ENCODE data around the gene FREY1. TPM values are rescaled to one million over a fixed set of nuclear protein-coding genes. Genes with fewer than 3 reads are reported as not detected.

The FREY1 gene
- total and polyA plus RNA-seq, 2 donors (not counting 1 experiment from before 2014, with no cell fraction given) = 0.83 TPM; not detected in 1

DNA sequence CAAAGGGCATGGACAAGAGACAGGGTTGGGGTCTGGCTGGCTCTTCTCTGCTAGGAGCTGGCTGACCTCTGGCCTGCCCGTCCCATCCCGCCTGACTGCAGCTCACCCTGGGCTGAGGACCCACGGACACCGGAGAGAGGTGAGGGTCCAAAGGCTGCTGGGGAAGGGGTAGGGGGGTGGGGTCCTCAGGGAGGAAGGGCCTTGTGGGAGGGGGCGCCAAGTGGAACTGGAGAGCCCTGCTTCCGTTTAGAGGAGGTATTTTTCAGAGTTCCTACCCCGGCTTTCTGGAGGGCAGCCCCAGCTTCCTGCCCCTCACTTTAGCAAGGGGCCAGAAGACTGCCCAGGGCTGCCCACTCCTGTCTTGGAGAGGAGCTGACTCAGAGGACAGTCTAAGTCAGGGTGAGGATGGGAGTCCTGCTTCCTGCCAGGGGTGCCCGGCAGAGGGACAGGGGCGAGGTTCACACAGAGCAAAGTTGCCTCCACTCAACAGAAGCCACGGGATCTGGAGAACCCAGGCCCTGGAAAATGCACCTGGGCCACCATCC is 22.5 kb upstream of the FREY1 start:
- no peak overlapping the region for H3K4me2 ChIP-seq (ENCODE audit: extremely low read depth, insufficient read depth, low read length)
- DNase-seq (ENCODE audit: low read depth in 2 of 2) = no peak
- no peaks in the 10 kb centered on the region for H3K4me1 ChIP-seq (ENCODE audit: control insufficient read depth, extremely low read depth, insufficient read depth, low read length)
- TF ChIP-seq, protein P1, sequence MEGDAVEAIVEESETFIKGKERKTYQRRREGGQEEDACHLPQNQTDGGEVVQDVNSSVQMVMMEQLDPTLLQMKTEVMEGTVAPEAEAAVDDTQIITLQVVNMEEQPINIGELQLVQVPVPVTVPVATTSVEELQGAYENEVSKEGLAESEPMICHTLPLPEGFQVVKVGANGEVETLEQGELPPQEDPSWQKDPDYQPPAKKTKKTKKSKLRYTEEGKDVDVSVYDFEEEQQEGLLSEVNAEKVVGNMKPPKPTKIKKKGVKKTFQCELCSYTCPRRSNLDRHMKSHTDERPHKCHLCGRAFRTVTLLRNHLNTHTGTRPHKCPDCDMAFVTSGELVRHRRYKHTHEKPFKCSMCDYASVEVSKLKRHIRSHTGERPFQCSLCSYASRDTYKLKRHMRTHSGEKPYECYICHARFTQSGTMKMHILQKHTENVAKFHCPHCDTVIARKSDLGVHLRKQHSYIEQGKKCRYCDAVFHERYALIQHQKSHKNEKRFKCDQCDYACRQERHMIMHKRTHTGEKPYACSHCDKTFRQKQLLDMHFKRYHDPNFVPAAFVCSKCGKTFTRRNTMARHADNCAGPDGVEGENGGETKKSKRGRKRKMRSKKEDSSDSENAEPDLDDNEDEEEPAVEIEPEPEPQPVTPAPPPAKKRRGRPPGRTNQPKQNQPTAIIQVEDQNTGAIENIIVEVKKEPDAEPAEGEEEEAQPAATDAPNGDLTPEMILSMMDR (conservative IDR thresholded peaks at IDR 0.05 in 1 of 2, IDR thresholded peaks at IDR 0.05 in 1 of 2; ENCODE audit: low read depth in 1 of 2, low read length in 2 of 2) = no peak
- TF ChIP-seq EZH2 (IDR thresholded peaks at IDR 0.05; ENCODE audit: low read length, missing control alignments) = no peak
- H3K4me3 ChIP-seq (replicated peaks in 1 of 4; ENCODE audit: control extremely low read depth in 1 of 4, insufficient read depth in 1 of 4, low read depth in 3 of 4, low read length in 4 of 4) = no peak overlapping the region
- peaks cover 8% of the 10 kb centered on the region for H3K27me3 ChIP-seq (ENCODE audit: control insufficient read depth, insufficient read depth, low read length)
- H3K27ac ChIP-seq (ENCODE audit: insufficient read depth, low read length) = no peak overlapping the region
- H3K9ac ChIP-seq (ENCODE audit: insufficient read depth, low read length) = no peak overlapping the region
- H4K20me1 ChIP-seq (ENCODE audit: control insufficient read depth, extremely low read depth, insufficient read depth, low read length) = no peaks in the 10 kb centered on the region
- peaks cover 2% of the 10 kb centered on the region for H3K36me3 ChIP-seq (ENCODE audit: control insufficient read depth, insufficient read depth, low read length)
- H2AFZ ChIP-seq (ENCODE audit: low read length) = no peak overlapping the region
- no peaks in the 10 kb centered on the region for H3K9me3 ChIP-seq (ENCODE audit: control insufficient read depth, insufficient read depth, low read depth, low read length)
- H3K79me2 ChIP-seq (ENCODE audit: control insufficient read depth, insufficient read depth, low read length) = no peaks in the 10 kb centered on the region

DNA sequence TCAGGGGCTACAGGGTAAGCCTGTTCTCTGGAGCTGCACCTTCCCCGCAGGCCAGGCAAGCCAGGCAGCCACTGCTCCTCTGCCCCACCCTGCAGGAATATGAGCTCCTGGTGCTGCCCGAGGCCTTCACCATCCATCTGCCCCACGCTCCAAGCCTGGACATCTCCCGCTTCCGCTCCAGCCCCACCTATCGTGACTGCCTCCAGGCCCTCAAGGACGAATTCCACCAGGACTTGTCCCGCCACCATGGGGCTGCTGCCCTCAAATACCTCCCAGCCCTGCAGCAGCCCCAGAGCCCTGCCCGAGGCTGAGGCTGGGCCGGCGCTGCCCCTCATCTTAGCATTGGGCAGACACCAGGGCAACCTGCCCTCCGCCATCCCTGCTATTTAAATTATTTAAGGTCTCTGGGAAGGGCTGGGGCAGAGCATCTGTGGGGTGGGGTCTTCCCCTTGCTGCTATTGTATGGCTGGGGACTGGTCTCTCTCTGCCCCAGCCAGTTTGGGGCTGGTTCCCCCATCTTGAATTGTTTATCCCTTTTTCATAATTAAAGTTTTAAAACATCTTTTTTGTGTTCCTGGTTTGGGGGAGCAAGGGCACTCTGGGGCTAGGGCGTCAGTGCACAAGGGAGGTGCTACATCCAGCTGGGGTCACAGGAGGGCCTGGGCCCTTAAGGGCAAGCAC is 21.6 kb upstream of the FREY1 start:
- Histone ChIP-seq H4K20me1 (ENCODE audit: control insufficient read depth, extremely low read depth, insufficient read depth, low read length) (no peaks in the 10 kb centered on the region), H3K79me2 (ENCODE audit: control insufficient read depth, insufficient read depth, low read length) (no peaks in the 10 kb centered on the region), H3K4me1 (ENCODE audit: control insufficient read depth, extremely low read depth, insufficient read depth, low read length) (no peaks in the 10 kb centered on the region), H2AFZ (ENCODE audit: low read length) (no peak overlapping the region), H3K4me3 (replicated peaks in 1 of 4; ENCODE audit: control extremely low read depth in 1 of 4, insufficient read depth in 1 of 4, low read depth in 3 of 4, low read length in 4 of 4) (no peak overlapping the region), H3K27ac (ENCODE audit: insufficient read depth, low read length) (no peak overlapping the region), H3K27me3 (ENCODE audit: control insufficient read depth, insufficient read depth, low read length) (peaks cover 8% of the 10 kb centered on the region), H3K9ac (ENCODE audit: insufficient read depth, low read length) (no peak overlapping the region), H3K4me2 (ENCODE audit: extremely low read depth, insufficient read depth, low read length) (no peak overlapping the region), H3K36me3 (ENCODE audit: control insufficient read depth, insufficient read depth, low read length) (peaks cover 2% of the 10 kb centered on the region), H3K9me3 (ENCODE audit: control insufficient read depth, insufficient read depth, low read depth, low read length) (no peaks in the 10 kb centered on the region)
- TF ChIP-seq EZH2 (IDR thresholded peaks at IDR 0.05; ENCODE audit: low read length, missing control alignments) = no peak
- TF ChIP-seq, protein P1 (conservative IDR thresholded peaks at IDR 0.05 in 1 of 2, IDR thresholded peaks at IDR 0.05 in 1 of 2; ENCODE audit: low read depth in 1 of 2, low read length in 2 of 2) = no peak
- no peak for DNase-seq (ENCODE audit: low read depth in 2 of 2)

DNA sequence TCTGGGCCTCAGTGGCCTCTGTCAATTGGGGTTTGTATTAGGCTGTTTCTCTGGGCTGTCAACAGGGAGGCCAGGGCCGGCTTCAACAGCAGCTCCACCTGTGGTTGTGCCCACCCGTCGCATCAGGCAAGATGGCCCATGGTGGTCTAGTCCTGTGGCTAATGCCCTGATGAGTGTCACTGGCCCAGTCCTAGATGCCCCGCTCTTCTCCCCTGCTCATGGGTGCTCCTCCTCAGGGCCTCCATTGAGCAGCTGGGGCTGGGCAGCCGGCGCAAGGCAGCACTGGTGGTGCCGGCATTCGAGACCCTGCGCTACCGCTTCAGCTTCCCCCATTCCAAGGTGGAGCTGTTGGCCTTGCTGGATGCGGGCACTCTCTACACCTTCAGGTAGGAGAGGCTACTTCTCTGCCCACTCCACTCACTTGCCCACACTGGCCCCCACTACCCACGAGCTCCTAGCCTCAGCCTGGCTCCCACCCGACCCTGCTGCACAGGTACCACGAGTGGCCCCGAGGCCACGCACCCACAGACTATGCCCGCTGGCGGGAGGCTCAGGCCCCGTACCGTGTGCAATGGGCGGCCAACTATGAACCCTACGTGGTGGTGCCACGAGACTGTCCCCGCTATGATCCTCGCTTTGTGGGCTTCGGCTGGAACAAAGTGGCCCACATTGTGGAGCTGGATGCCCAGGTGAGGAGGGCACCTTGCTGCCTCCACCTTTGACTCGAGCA is 20.8 kb upstream of the FREY1 start:
- no peak overlapping the region for H3K4me3 ChIP-seq (replicated peaks in 1 of 4; ENCODE audit: control extremely low read depth in 1 of 4, insufficient read depth in 1 of 4, low read depth in 3 of 4, low read length in 4 of 4)
- H3K27ac ChIP-seq (ENCODE audit: insufficient read depth, low read length) = no peak overlapping the region
- H3K9ac ChIP-seq (ENCODE audit: insufficient read depth, low read length) = no peak overlapping the region
- H2AFZ ChIP-seq (ENCODE audit: low read length) = no peak overlapping the region
- H3K4me2 ChIP-seq (ENCODE audit: extremely low read depth, insufficient read depth, low read length) = no peak overlapping the region
- no peaks in the 10 kb centered on the region for H4K20me1 ChIP-seq (ENCODE audit: control insufficient read depth, extremely low read depth, insufficient read depth, low read length)
- H3K79me2 ChIP-seq (ENCODE audit: control insufficient read depth, insufficient read depth, low read length) = no peaks in the 10 kb centered on the region
- DNase-seq (ENCODE audit: low read depth in 2 of 2) = no peak
- no peaks in the 10 kb centered on the region for H3K9me3 ChIP-seq (ENCODE audit: control insufficient read depth, insufficient read depth, low read depth, low read length)
- TF ChIP-seq, protein P1 (conservative IDR thresholded peaks at IDR 0.05 in 1 of 2, IDR thresholded peaks at IDR 0.05 in 1 of 2; ENCODE audit: low read depth in 1 of 2, low read length in 2 of 2) = no peak
- no peak for TF ChIP-seq EZH2 (IDR thresholded peaks at IDR 0.05; ENCODE audit: low read length, missing control alignments)
- peaks cover 2% of the 10 kb centered on the region for H3K36me3 ChIP-seq (ENCODE audit: control insufficient read depth, insufficient read depth, low read length)
- H3K27me3 ChIP-seq (ENCODE audit: control insufficient read depth, insufficient read depth, low read length) = peaks cover 15% of the 10 kb centered on the region
- no peaks in the 10 kb centered on the region for H3K4me1 ChIP-seq (ENCODE audit: control insufficient read depth, extremely low read depth, insufficient read depth, low read length)
